SK-N-SH (cell line): ENCODE measurements around the gene GPR158. TPM values are rescaled to one million over a fixed set of nuclear protein-coding genes. Genes with fewer than 3 reads are reported as not detected.

Experiments
- CTCF ChIA-PET: fragments of 300-600, 350-600 bp; formaldehyde crosslinking; extraction: SDS; loops from one replicate; lab custom pipeline; 2021; lab: Yijun Ruan, JAX
- POLR2A ChIA-PET: fragments of 350-600 bp; sonication (Branson Sonifier 250); formaldehyde crosslinking; extraction: SDS; loops from one replicate; lab custom pipeline; 2020; ENCODE audit warnings: antibody characterized with exemption, inconsistent platforms; lab: Yijun Ruan, JAX
- DNase-seq: peaks from one replicate; pipeline ENCODE4 v3.0.0; 2012
- H2AFZ ChIP-seq: fragments of 200-600 bp; sonication (generic); 2 replicates; pipeline ENCODE4 v1.8.1; 2016; ENCODE audit warnings: antibody characterized with exemption, mild to moderate bottlenecking, low read depth
- H3F3A ChIP-seq: fragments of 200-600 bp; sonication (generic); replicated peaks from 2 replicates; pipeline ENCODE3; 2016; ENCODE audit warnings: antibody characterized with exemption, mild to moderate bottlenecking; ENCODE audit not compliant: insufficient read depth
- H3K27ac ChIP-seq, 2 experiments: fragments of 200-500 bp in 1 of 2; fragments of 200-600 bp in 1 of 2; sonication (Bioruptor generic) in 1 of 2; sonication (generic), shearing (Covaris generic) in 1 of 2; 2 replicates each; pipeline versions ENCODE4 v1.5.1 to v1.6.1; 2014 to 2016; ENCODE audit warnings: low read depth in 2 of 2, inconsistent platforms in 1 of 2, low read length in 1 of 2, mild to moderate bottlenecking in 1 of 2, mixed read lengths in 1 of 2
- H3K27me3 ChIP-seq: fragments of 200-600 bp; sonication (generic), shearing (Covaris generic); 2 replicates; pipeline ENCODE4 v1.6.1; 2016; ENCODE audit warnings: mixed run types; ENCODE audit not compliant: insufficient read depth
- H3K36me3 ChIP-seq, 2 experiments: fragments of 200-500 bp in 1 of 2; fragments of 200-600 bp in 1 of 2; sonication (Bioruptor generic) in 1 of 2; sonication (generic) in 1 of 2; replicated peaks in 1 of 2; 2 replicates each; pipeline versions ENCODE3 to v1.5.1; 2014 to 2016; ENCODE audit warnings: low read length in 1 of 2, mild to moderate bottlenecking in 1 of 2; ENCODE audit not compliant: insufficient read depth in 2 of 2, control insufficient read depth in 1 of 2
- H3K4me1 ChIP-seq, 2 experiments: fragments of 200-500 bp in 1 of 2; fragments of 200-600 bp in 1 of 2; sonication (Bioruptor generic) in 1 of 2; sonication (generic), shearing (Covaris generic) in 1 of 2; 2 replicates each; pipeline versions ENCODE4 v1.5.1 to v1.6.1; 2014 to 2016; ENCODE audit warnings: low read depth in 1 of 2, low read length in 1 of 2, mixed run types in 1 of 2; ENCODE audit not compliant: insufficient read depth in 2 of 2, control insufficient read depth in 1 of 2
- H3K4me2 ChIP-seq: fragments of 200-600 bp; sonication (generic), shearing (Covaris generic); 2 replicates; pipeline ENCODE4 v1.6.1; 2017; ENCODE audit warnings: mixed run types
- H3K4me3 ChIP-seq, 2 experiments: fragments of 200-500 bp in 1 of 2; fragments of 200-600 bp in 1 of 2; sonication (Bioruptor generic) in 1 of 2; sonication (generic), shearing (Covaris generic) in 1 of 2; 2 replicates each; pipeline versions ENCODE4 v1.5.1 to v1.8.1; 2014 to 2016; ENCODE audit warnings: low read depth in 2 of 2, inconsistent platforms in 1 of 2, low read length in 1 of 2, mild to moderate bottlenecking in 1 of 2, mixed read lengths in 1 of 2, moderate library complexity in 1 of 2
- H3K79me2 ChIP-seq: fragments of 200-600 bp; sonication (generic); 2 replicates; pipeline ENCODE4 v1.8.1; 2017; ENCODE audit warnings: mild to moderate bottlenecking; ENCODE audit not compliant: insufficient read depth
- H3K9ac ChIP-seq: fragments of 200-600 bp; sonication (generic); 2 replicates; pipeline ENCODE4 v1.6.1; 2017; ENCODE audit warnings: mixed run types
- H3K9me2 ChIP-seq: fragments of 200-600 bp; sonication (generic); 2 replicates; pipeline ENCODE4 v1.6.1; 2017; ENCODE audit warnings: mixed run types
- H3K9me3 ChIP-seq: fragments of 200-600 bp; sonication (generic); 2 replicates; pipeline ENCODE4 v1.6.1; 2017; ENCODE audit warnings: mixed run types, mild to moderate bottlenecking, moderate library complexity
- H4K20me1 ChIP-seq: fragments of 200-600 bp; sonication (generic); 2 replicates; pipeline ENCODE4 v1.6.1; 2017; ENCODE audit warnings: mild to moderate bottlenecking, mixed run types; ENCODE audit not compliant: insufficient read depth
- CHD2 ChIP-seq: fragments of 150-350 bp; IDR thresholded peaks from 2 replicates; pipeline ENCODE4 v1.6.1; 2018; ENCODE audit warnings: low read length; ENCODE audit not compliant: partially characterized antibody
- CTCF ChIP-seq: fragments of 200-600 bp; sonication (generic); IDR thresholded peaks from 2 replicates; pipeline ENCODE4 v1.6.1; 2017; ENCODE audit warnings: antibody characterized with exemption, mild to moderate bottlenecking, moderate library complexity
- ELF1 ChIP-seq: IDR thresholded peaks from 2 replicates; pipeline ENCODE4 v1.4.0; 2012
- FOXM1 ChIP-seq: IDR thresholded peaks from 2 replicates; pipeline ENCODE4 v1.4.0; 2012; ENCODE audit warnings: low read depth, mild to moderate bottlenecking
- GATA2 ChIP-seq: sonication (generic); formaldehyde crosslinking; IDR thresholded peaks from 2 replicates; pipeline ENCODE4 v1.5.0; 2020; ENCODE audit warnings: mild to moderate bottlenecking, missing genetic modification reagents
- IRF3 ChIP-seq: fragments of 150-350 bp; IDR thresholded peaks from 2 replicates; pipeline ENCODE4 v1.6.1; 2016; ENCODE audit warnings: mild to moderate bottlenecking, low read depth, low read length
- NFIC ChIP-seq: IDR thresholded peaks from 2 replicates; pipeline ENCODE4 v1.4.0; 2012; ENCODE audit warnings: borderline replicate concordance
- REST ChIP-seq: IDR thresholded peaks from 2 replicates; pipeline ENCODE4 v1.6.1; 2012; ENCODE audit warnings: mild to moderate bottlenecking, low read depth, low read length, moderate library complexity
- RFX5 ChIP-seq: IDR thresholded peaks from 2 replicates; pipeline ENCODE4 v1.6.1; 2012; ENCODE audit warnings: mild to moderate bottlenecking, improper control_type of control experiment, low read length
- RXRA ChIP-seq: IDR thresholded peaks from 2 replicates; pipeline ENCODE4 v1.4.0; 2012; ENCODE audit warnings: low read depth, mild to moderate bottlenecking, borderline replicate concordance
- SMC3 ChIP-seq: IDR thresholded peaks from 2 replicates; pipeline ENCODE4 v1.6.1; 2012; ENCODE audit warnings: low read depth, low read length, improper control_type of control experiment
- TAF1 ChIP-seq: IDR thresholded peaks from 2 replicates; pipeline ENCODE4 v1.6.1; 2012; ENCODE audit warnings: low read depth, mild to moderate bottlenecking, low read length, moderate library complexity, borderline replicate concordance
- TCF12 ChIP-seq: IDR thresholded peaks from 2 replicates; pipeline ENCODE4 v1.4.0; 2012
- TEAD4 ChIP-seq: IDR thresholded peaks from 2 replicates; pipeline ENCODE4 v1.4.0; 2012; ENCODE audit warnings: mild to moderate bottlenecking, borderline replicate concordance; ENCODE audit not compliant: insufficient read depth
- USF1 ChIP-seq: IDR thresholded peaks from 2 replicates; pipeline ENCODE4 v1.4.0; 2012; ENCODE audit warnings: low read depth, borderline replicate concordance
- WGBS: methylation state at CpG from one replicate; pipeline ENCODE4 v1.1.6; 2017; ENCODE audit warnings: low lambda C conversion rate; 5-methylcytosine and 5-hydroxymethylcytosine counted together
- polyA plus RNA-seq, 3 experiments: library from polyadenylated mRNA; depleted of rRNA; stranded (reverse); fragments of >200 nt; gene quantifications; 2 replicates each; pipeline ENCODE4 v1.2.3, GENCODE V29; 2012

The GPR158 gene
- polyA plus RNA-seq, 1 of the 3 experiments (the other 2 are of a cell fraction) = not detected

- WGBS = 49% methylated on average over 3 of the region's 3 CpGs
- CTCF ChIA-PET = interaction anchor here (0.6 to 2.0 kb wide), 2 partner anchors 10 kb away, joined by 3 to 6 read pairs; no protein-coding TSS in a partner anchor
These were observed 322.4 kb downstream of the GPR158 start for GRCh38 chr10:25497246-25497645.

GRCh38 chr10:25498645-25499044, 323.8 kb downstream of the GPR158 start:
- Histone ChIP-seq H4K20me1 (no peaks in the 10 kb centered on the region), H2AFZ (no peak overlapping the region), H3K79me2 (no peaks in the 10 kb centered on the region)
- POLR2A ChIA-PET = no interaction called here
- TF ChIP-seq RFX5 = no peak
- TF ChIP-seq FOXM1 = no peak
- no peak for TF ChIP-seq TAF1
- TF ChIP-seq TCF12 = no peak
- no peak for TF ChIP-seq REST
- no peak for TF ChIP-seq NFIC
- no peak for TF ChIP-seq CTCF
- TF ChIP-seq USF1 = no peak
- TF ChIP-seq TEAD4 = no peak
- TF ChIP-seq SMC3 = no peak
- no peak for TF ChIP-seq CHD2
- TF ChIP-seq IRF3 = no peak
- no peak for TF ChIP-seq RXRA
- no peak for TF ChIP-seq ELF1
- TF ChIP-seq, all 33 proteins: peak for 0
- H3K27ac ChIP-seq = no peak overlapping the region
- no peaks in the 10 kb centered on the region for H3K9me2 ChIP-seq
- CTCF ChIA-PET = no interaction called here
- no peak overlapping the region for H3K4me2 ChIP-seq
- DNase-seq = no peak
- no peaks in the 10 kb centered on the region for H3K36me3 ChIP-seq
- H3K9ac ChIP-seq = no peak overlapping the region
- no peaks in the 10 kb centered on the region for H3K27me3 ChIP-seq
- H3F3A ChIP-seq = no peaks in the 10 kb centered on the region
- H3K9me3 ChIP-seq = no peaks in the 10 kb centered on the region
- H3K4me1 ChIP-seq = peaks cover 0 to 2% of the 10 kb centered on the region in 2 experiments; a peak in 2 of 4 replicates
- no peak overlapping the region for H3K4me3 ChIP-seq
- WGBS = 59% methylated on average over 5 of the region's 5 CpGs

More at GRCh38 chr10:25497246-25497645, 322.4 kb downstream of the GPR158 start:
- Histone ChIP-seq H3K4me1 (peaks cover 0 to 4% of the 10 kb centered on the region in 2 experiments; a peak in 2 of 4 replicates), H3K27ac (no peak overlapping the region), H3K36me3 (no peaks in the 10 kb centered on the region), H3K9ac (no peak overlapping the region), H2AFZ (no peak overlapping the region), H3K27me3 (no peaks in the 10 kb centered on the region), H3K9me2 (no peaks in the 10 kb centered on the region), H3K9me3 (no peaks in the 10 kb centered on the region), H3K4me3 (no peak overlapping the region), H4K20me1 (no peaks in the 10 kb centered on the region), H3K79me2 (no peaks in the 10 kb centered on the region), H3F3A (peaks cover 7% of the 10 kb centered on the region), H3K4me2 (no peak overlapping the region)
- no peak for DNase-seq
- POLR2A ChIA-PET = no interaction called here
- no peak for TF ChIP-seq TEAD4
- TF ChIP-seq GATA2 (CRISPR knock-in tag) = no peak
- no peak for TF ChIP-seq RXRA
